Stimulated activated CD4-positive, alpha-beta T cell treated with anti-CD3 and anti-CD28 coated beads, Interleukin-12 subunit alpha, Interleukin-12 subunit beta, amount 100 ng/mL, for 4 hours (primary cell): ENCODE data around the gene COL9A1.

Source experiments
- DNase-seq: peaks from one replicate; pipeline ENCODE4 v3.0.0-alpha.2; 2020

Gene COL9A1

DNA sequence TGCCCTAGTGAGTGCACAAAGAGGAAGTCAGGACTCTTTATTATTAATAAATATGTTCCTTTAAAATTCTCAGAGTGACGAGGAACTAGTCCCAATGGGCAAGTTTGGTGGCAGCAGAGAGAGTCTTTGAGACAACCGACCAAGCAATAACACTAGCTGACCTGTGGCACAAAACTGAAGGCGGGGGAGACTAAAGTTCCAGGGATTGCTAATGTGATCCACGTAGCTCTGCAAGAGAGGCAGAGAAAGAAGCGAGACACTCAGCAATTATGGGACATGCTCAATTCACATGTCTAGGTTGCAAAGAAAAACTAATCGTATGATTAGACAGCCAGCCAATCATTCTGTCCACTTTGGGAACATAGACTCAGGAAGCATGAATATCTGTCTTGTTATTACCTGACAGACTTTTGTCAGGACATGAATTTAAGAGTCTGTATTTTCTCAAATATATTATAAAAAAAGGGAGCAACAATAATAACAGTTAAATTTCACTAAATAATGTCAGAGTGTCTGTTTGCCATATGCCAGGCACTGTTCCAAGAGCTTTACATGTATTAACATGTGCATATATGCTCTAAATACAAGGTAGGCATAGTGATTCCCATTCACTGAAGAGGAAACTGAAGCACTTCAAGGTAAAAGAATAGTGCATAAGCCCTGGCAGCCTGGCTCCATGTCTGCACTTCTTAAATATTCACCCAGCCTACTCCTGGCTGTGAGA is 81.0 kb downstream of the COL9A1 start:
- no peak for DNase-seq

DNA sequence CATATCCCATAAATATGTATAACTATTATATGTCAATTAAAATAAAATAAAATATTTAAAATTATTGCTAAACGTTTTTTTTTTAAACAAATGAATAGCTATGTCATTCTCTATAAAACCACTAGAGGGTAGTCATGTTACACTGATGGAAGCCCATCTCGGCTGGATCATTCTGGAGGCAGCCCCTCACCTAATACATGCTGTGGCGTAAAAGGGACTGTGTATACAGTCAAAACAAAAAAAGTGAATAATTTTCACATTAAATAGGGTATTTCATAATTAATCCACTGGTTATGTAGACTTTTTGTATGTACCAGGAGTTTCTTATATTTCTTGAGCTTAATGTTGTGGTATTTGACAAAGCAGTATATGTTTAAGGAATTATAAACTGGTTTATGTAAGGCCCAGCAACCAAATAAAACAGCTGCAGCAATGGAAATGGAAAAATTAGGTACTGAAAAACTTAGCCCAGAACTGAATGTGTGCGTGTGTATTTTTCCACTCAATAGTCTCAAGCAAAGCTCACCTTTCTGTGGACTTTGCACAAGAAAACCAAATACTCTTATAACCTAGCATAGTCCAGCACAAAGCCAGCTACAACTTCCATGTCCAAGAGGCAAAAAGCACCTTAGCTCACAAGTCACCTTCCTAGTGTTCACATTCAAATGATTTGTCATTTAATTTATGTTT is 81.7 kb downstream of the COL9A1 start:
- DNase-seq: no peak

DNA sequence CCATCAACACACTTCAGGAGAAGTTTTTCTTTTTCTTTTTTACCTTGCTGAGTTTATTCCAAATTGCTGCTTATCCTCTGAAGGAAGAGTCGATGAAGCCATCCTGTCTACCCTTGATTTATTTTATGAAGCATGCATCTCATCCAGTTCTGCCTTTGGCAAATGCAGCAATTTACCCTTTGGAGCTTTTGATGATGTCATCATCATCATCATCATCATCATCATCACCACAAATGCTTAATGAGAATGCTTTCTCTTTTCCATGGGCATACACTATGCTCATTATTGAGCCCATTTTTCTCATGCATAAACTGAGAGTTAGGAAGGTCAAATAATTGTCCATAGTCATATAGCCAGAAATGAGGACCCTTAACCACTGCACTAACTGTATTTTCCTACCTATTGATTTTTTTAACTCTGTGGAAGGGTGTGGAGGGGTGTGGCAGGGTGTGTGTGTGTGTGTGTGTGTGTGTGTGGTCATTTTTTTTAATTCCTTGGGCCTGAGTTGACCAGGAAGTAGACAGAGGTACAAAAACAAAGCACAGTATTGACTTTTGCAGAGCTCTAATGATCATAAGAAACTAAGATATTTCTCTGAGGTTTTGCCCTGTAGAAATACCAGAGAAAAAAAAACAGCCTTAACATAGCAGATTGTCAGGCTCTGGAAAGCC is 82.8 kb downstream of the COL9A1 start:
- no peak for DNase-seq

DNA sequence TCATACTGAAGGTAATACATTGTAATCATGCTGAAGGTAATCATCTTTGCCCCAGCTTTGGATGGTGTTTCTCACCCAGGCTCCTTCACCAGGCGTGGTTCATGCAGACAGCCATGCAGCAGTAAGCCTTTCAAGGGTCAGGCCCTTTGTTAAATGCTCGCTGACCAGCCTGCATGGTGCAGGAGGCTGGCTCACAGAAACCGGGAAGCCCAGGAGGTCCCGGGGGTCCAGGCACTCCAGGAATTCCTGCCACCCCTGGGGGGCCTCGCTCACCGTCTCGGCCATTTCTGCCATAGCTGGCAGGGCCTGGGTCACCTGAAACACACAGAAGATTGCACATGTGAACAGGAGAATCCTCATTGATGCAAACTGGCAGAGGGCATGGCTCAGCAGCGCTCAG is 86.1 kb downstream of the COL9A1 start:
- DNase-seq: no peak

DNA sequence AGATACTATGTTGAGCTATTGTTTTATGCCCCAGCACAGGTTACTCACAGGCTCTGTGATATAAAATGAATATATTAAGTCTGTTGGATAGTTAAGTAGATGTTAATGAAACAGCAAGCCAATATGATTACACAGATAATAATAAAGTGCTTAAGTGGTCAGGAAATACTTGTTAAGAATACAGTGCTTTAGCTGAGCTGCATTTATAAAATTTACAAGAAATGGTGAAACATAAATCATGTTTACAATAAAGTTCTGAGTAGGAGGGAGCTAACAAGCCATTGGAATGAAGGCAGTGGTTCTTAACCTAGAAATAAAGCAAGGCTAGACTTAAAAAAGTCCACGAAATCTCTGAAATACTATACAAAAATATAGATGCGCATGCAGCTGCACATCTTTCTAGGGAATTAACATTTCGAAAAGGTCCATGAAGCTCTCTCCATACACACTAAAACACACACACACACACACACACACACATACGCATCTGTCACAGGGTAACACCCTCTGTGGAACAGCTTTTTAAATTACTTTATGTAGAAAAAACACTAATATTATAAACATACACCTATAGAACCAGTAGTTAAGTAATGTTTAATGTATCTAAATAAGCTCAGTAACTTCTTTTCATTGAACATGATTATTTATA is 87.3 kb downstream of the COL9A1 start:
- no peak for DNase-seq

DNA sequence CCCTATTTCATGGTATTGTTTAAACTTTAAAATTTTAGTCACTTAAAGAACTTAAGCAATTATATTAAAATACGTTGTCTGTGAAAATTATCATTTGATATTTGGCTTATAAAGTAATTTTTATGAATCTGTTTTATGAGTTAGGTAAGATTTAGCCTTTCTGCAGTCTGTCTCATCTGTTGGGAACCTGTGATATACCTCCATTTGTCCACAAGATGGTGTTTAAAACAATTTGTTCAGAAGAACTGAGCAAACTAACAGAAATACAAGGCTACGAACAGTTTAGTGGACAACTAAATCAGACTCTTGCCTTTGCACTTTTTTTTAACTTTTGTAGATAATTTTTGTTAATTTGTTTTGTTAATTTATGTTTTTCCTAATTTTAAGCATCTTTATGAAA is 92.4 kb downstream of the COL9A1 start:
- DNase-seq: no peak

DNA sequence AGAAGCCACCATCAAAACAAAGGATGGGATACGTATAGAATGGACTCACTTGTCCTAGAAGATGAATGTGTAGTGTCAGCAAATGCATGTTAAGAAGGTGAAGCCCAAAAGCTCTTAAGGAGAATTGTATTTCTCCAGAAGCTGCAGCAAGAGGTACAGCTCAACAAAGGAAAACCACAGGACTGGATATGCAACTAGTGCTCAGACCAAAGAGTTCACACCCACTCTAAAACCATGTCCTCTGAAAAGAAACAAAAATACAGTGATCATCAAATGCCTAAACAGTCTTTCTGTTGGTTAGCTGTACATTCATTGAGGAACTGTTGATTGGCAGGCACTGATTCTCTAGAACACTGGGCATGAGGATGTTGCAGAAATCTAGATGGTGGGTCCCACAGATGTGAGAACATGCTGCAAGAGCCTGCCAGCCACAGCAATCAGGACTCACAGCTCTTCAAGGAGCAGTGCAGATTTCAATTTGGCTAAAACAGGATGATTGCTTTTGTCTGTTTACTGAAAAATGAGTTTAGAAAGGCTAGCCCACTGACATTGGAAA is 94.6 kb downstream of the COL9A1 start:
- no peak for DNase-seq

DNA sequence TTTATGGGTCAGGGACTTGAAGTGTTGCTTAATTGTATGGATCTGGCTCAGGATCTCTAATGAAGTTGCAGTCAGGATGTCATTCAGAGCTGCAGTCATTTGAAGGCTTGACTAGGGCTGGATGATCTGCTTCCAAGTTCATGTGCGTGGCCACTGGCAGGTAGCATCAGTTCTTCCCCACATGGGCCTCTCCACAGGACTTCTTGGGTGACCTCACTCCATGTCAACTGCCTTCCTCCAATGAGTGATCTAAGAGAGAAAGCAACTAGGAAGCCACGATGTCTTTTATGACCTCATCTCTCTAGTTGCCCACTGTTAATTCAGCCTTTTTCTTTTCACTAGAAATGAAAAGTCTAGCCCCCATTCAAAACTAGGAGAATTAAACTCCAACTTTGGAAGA is 104.1 kb downstream of the COL9A1 start:
- DNase-seq: no peak

DNA sequence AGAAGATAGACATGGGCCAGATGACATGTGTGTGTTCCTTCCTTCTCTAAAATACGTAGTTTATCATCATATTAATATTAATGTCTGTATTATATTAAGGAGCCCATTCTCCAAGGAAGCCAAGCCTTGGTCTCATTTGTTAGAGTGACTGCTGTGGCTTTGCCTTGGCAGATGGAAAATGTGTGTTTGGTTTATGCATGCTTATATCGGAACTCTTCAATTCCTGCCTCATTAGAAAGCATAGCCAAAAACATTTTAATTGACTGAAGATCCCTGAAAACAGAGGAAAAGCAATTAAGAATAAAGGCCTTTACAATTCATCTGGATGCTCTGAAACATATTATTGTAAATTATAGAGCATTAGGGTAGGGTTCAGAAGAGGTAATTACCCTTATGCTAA is 106.4 kb downstream of the COL9A1 start:
- DNase-seq: no peak

DNA sequence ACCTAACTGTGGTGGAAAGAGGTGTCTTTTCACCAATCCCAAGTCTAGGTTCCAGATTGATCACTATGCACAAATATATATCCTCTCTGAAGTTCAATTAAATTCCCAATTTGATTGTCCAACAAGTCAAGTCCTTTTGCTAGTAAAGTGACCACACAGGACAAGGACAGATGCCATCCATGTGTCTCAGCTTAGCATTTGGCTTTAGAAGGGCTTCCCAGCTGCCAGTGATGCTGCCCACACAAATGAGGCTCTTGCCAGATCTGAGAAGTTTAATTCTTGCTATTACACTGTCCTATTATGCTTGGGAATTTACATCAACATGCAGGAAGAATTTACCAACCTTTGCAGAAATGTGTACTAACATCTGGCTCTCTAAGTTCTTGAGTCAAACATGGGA is 108.5 kb downstream of the COL9A1 start:
- no peak for DNase-seq

DNA sequence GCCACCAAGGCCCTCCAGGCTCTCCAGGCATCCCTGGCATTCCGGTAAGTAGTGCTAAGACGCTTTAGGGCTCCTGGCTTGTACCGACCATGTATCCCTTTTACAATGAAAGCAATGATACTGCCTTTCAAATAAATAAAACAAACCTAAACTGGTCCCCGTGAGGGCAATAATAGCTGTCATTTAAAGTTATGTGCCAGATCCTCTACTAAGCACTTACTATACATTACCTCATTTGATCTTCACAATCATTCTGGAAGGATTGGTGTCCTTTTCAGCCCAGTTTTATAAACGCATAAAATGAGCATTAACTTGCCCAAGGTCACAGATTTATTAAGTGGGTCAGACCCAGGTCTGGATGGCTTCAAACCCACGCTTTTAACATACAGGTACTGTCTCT is 114.7 kb downstream of the COL9A1 start:
- no peak for DNase-seq

DNA sequence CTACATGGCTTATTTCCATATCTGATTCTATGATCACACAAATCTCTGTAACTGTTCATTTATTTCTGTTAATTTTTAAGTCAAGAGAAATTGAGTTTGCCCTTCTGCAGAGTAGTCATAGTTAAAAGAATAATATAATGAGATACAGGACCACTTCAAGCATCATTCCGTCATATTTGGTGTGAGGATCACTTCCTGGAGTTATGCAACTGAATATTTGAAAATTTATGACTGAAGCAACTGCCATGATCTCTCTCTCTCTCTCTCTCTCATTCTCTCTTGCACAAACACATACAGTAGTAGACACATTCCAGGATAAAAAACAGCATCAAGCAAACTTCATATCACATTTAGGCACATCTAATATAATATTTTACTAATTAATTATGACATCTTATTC is 116.4 kb downstream of the COL9A1 start:
- no peak for DNase-seq

DNA sequence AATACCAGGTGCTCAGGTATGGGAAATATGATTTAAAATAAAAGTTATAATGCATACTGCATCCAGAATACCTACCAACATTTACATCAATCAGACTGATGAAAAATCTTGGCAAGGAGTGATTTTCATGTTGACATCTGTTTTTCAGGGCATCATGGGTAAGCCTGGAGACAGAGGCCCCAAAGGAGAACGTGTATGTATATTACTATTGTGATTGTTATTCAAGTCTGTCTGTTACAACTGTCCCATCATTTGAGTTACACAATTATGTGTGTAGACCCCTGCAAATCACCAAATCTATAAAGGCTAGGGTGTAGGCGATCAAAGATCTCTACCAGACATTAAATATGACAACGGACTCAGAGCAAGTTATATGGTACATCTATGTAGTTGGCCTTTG is 118.2 kb downstream of the COL9A1 start:
- DNase-seq: no peak

DNA sequence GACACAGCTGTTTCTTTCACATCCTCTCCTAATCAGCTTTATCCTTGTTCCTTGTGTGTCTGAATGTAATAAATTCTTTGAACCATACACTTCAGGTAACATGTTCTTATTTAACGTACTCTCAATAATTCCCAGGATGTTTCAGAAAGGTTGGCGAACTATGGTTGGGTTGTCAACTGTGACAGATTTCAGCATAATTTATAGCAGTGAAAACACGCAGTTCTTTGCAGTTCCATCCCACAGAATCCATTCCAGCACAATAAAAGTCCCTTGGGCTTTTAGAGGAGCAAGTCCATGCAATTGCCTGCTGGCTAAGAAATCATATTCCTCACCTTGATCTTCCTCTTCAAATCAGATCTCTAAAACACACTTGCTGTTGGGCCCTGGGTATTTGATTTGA is 119.3 kb downstream of the COL9A1 start:
- no peak for DNase-seq

DNA sequence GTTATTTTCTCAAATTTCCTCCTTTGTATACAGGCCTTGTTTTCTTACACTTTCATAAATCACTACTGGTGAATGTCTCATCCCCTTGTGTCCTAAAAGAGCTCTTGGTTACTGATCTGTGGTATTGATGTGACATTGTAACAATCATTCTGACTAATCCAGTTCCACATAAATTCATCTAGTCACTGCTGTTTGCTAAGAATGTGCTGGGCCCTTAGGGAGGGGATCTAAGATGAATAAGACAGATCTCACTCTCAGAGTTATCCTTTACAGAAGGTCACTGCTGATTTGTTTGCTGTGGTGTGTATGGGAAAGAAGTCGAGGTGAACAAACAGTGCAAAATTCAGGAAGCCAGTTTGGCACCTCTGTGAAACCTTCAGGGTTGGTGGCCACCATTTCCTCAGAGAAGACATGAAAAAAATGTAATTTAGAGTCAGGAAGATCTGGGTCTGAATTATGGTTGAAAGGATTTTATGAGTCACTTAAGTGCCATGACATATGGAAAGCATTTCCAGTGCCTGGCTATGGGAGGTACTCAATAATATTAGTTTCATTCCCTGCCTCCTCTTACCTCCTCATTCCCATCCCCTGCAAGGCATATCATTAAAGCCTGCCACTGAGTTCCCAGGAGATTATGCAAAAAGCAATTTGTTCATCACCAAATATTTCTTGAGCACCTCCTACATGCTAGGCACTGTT is 121.8 kb downstream of the COL9A1 start:
- DNase-seq: no peak

DNA sequence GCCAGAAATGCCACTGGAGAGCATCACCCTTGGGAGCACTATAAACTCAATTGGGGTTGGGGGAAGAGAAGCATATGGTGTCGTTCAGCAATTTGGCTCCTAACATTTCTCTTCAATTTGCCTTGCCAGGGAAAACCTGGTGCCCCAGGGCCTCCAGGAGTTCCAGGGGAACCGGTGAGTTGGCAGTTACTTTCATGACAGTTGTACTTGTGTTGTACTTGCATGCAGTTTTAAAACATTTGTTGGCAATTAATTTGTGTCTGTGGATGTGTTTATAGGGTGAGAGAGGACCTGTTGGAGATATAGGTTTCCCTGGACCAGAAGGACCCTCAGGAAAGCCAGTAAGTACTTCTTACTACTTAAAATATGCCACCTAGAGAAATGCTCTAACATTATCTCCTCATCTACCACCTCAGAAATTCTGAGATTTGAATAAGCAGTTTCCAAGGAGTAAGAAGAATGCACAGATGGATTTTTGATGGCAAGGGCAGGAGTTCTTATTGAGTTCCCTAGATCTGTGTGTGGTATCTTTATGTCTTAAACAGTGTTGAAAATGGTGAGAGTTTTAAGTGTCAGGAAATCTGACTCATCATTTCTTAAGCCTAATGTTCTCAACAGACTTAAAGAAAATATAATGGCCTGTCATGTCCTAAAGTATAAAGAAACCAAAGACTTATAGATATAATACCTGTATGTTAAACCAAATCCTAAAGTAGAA is 122.5 kb downstream of the COL9A1 start:
- no peak for DNase-seq

DNA sequence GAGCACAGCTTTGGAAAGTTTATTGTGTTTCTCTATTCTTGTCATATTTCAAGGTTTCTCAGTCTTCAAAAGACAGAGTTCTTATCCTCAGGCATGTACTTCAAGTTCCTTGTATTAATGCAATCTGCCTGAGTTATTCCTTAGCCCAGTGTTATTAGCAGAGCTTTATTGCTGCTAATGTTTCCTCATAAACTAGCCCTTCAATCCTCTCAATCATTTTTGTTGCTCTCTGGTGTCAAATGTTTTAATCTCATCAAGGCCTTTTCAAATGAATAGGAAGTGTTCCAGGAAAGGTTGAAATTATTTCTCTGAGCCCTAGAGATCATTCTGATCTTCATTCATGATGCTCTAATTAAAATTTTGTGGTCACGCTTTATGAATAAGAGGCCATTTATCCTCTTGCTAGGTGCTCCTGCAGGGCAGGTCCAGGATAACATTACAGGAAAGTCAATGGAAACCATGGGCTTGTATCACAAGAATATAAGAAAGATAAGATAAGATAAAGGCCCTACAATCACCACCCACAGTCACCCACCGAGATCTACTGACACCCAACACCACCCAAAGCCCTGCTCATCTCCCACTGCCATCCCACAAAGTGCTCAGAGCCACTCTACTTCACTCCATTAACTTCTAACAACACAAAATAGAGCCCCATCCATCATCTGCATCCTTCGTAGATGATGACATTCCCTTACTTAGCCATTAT is 125.9 kb downstream of the COL9A1 start:
- DNase-seq: no peak

DNA sequence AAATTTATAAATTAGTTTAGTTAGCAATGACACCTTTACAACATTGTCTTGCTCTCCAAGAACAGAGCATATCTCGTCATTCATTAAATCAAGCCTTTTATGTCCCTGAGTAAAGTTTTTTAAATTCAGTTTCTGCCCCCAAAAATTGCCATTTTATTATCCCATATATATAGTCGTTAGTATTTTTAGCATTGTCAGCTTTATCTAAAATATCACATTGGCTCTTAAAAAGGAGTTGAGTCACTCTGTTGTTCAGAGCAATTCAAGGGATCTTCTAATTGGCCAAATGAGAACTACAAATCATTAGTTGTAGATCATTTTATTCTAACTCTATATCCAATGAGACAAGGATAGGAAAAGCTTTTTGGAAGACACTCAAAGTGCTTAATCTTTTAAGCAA is 127.1 kb downstream of the COL9A1 start:
- no peak for DNase-seq

DNA sequence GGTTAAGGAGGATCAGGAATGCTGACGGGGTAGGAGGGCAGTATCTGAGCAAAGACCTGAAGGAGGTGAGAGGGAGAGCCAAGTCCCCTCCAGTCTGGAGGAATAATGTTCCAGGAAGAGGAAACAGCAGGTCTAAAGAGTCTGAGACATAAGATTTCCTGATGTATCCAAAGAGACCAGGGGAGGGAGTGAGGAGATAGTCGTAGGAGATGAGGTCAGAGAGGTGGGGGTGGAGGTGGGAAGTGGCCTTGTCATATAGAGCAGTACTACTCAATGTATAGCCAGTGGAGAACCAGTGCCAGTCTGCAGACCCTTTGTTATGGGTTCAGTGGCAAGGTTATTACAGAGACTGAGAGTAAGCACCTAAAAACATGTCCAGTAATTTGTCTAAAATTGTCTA is 130.6 kb downstream of the COL9A1 start:
- no peak for DNase-seq

DNA sequence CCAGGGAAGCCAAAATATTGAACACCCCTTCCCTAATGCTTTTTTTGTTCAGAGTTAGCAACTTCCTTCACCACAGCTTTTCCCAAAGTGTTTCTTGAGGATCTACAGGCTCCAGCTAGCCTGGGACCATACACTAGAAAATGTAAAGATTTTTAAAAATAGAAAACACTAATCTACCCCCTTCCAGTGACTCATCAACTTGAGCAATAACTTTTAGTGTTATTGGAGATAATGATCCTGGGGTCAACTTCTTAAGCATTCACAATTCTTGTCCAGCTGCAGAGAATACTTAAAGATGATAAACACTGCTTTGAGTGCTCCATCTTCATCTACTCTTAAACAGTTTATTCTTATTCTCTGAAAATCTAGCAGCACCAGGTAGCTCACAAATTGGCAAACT is 131.6 kb downstream of the COL9A1 start:
- no peak for DNase-seq

DNA sequence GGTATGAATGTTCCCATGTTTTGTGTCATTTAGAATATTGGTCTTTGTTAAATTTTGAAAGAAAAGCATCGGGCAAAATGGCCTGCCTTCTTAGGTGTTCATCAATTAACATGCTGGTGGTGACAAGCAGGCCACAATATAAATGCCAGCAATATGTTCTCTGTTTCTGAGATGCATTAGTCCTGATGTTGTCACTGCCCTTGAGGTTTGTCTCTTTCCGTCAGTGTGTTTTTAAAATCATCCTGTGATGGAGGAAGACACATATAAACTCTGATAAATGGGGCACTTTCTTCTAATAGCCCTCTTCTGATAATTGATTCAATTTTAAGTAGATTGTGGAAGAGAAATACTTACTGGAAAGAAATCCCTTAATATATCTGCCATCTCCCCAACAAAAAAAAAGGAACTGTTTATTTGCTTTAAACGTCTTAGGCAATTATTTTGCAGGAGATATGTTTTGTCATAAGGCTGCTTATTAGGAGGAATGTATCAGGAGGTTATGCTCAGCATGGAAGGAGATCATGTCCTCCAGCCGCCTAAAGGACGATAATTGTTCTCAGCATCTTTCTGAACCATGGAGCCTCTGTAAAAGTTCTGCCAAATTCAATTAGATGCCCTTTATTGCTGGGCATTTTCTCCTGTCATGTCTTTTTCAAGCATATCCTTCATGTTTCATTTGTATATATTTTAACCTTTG is 134.1 kb downstream of the COL9A1 start:
- no peak for DNase-seq
